Coronary artery (tissue), 2 donors: ENCODE data around the gene TMEM131L.

Experiments used
- DNase-seq: peaks from one replicate; pipeline ENCODE4 v3.0.0-alpha.2; 2017; ENCODE audit warnings: low spot score
- H3K27ac ChIP-seq, 2 donors: fragments of 200-600 bp; sonication (generic); one replicate each; pipeline ENCODE4 v1.5.1; 2016 to 2019
- H3K4me3 ChIP-seq: fragments of 200-600 bp; sonication (generic); 2 replicates; pipeline ENCODE4 v1.5.1; 2016; ENCODE audit warnings: mild to moderate bottlenecking, moderate library complexity
- TF ChIP-seq, protein P1 (sequence below): fragments of 200-600 bp; sonication (generic); IDR thresholded peaks from one replicate; pipeline ENCODE4 v1.5.1; 2019; ENCODE audit warnings: antibody characterized with exemption

Gene TMEM131L

GRCh38 chr4:153571006-153571545 lies 104.9 kb downstream of the TMEM131L start:
- H3K4me3 ChIP-seq, result no peak overlapping the region
- TF ChIP-seq, protein P1, sequence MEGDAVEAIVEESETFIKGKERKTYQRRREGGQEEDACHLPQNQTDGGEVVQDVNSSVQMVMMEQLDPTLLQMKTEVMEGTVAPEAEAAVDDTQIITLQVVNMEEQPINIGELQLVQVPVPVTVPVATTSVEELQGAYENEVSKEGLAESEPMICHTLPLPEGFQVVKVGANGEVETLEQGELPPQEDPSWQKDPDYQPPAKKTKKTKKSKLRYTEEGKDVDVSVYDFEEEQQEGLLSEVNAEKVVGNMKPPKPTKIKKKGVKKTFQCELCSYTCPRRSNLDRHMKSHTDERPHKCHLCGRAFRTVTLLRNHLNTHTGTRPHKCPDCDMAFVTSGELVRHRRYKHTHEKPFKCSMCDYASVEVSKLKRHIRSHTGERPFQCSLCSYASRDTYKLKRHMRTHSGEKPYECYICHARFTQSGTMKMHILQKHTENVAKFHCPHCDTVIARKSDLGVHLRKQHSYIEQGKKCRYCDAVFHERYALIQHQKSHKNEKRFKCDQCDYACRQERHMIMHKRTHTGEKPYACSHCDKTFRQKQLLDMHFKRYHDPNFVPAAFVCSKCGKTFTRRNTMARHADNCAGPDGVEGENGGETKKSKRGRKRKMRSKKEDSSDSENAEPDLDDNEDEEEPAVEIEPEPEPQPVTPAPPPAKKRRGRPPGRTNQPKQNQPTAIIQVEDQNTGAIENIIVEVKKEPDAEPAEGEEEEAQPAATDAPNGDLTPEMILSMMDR, result no peak
- H3K27ac ChIP-seq, result no peak overlapping the region
- DNase-seq, result no peak

GRCh38 chr4:153572609-153573008 lies 106.4 kb downstream of the TMEM131L start:
- no peak for DNase-seq

GRCh38 chr4:153573221-153573620 lies 107.1 kb downstream of the TMEM131L start:
- H3K4me3 ChIP-seq, result no peak overlapping the region
- H3K27ac ChIP-seq, result no peak overlapping the region
- DNase-seq, result no peak
- TF ChIP-seq, protein P1, result no peak

More at GRCh38 chr4:153572609-153573008, 106.4 kb downstream of the TMEM131L start:
- no peak overlapping the region for H3K4me3 ChIP-seq
- TF ChIP-seq, protein P1, result no peak
- no peak overlapping the region for H3K27ac ChIP-seq

GRCh38 chr4:153573881-153574802 lies 108.0 kb downstream of the TMEM131L start:
- no peak overlapping the region for H3K4me3 ChIP-seq
- TF ChIP-seq, protein P1, result peak; percentile 28
- DNase-seq, result no peak
- H3K27ac ChIP-seq, result no peak overlapping the region

GRCh38 chr4:153576443-153576774 lies 110.2 kb downstream of the TMEM131L start:
- no peak for DNase-seq
- TF ChIP-seq, protein P1, result no peak
- Histone ChIP-seq H3K4me3 (no peak overlapping the region), H3K27ac (no peak overlapping the region)

- no peak for DNase-seq
- TF ChIP-seq, protein P1, result no peak
- no peak overlapping the region for H3K4me3 ChIP-seq
- no peak overlapping the region for H3K27ac ChIP-seq
Measured at GRCh38 chr4:153577053-153577452, 110.9 kb downstream of the TMEM131L start.

DNA sequence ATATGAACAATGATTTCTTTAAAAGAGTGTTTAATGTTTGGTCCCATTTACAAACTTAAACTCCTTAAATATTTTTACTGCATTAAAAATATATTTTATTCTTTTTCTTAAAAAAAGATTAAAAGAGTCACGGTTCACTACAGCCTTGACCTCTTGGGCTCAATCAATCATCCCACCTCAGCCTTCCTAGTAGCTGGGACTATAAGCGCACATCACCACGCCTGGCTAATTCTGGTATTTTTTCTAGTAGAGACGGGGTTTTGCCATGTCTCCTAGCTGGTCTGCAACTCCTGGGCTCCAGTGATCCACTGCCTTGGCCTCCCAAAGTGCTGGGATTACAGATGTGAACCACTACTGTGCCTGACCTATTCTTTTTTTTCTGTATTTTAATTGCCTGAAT lies 113.2 kb downstream of the TMEM131L start:
- TF ChIP-seq, protein P1, result no peak
- Histone ChIP-seq H3K27ac (no peak overlapping the region), H3K4me3 (no peak overlapping the region)
- no peak for DNase-seq
